HL-60/S4 (cell line): Measurements from ENCODE around the gene PNMA6F.

Experiments used
- in situ Hi-C: fragments of 300-500 bp; cut with MboI; formaldehyde crosslinking; loops from 2 replicates; pipeline ENCODE4 v1.14.3; 2022; ENCODE audit warnings: low sequenced_read_pairs

PNMA6F gene

DNA sequence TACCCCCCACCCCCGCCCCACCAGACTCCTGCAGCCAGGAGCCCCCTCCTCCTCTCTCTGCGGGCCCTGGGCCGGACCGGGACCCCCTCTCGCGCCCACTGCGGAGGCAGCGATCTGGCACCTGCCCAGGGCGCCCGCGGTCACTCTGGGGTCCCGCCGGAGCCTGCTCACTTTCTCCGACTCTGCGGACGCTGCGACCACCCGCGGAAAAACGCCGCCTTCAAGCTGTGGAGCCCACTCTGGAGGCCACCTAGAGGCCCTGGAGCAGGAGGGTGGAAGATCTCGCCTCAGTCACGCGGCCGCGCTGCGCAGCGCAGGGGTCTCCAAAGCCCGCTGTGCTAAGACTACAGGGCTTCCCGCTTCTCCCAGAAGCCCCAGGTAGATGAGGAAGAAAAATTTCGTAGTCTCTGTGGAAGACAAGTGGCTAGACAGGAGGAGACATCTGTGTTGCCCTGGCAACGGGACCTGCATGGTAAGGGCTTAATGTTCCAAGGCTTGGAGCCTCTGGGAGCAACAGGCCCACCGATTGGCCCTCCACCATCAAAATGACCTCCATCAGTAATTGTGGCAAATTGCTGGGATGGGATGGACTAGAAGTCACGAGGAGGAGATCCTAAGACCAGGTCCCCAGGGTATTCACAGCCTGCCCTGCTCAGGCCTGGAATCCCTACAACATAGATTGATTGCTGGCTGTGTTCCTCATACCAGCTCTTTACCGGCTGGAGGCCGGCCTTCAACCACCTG is at the start of gene PNMA6F:
Gene PNMA6F (minus strand): TSS at position 387 of the 744 bp plus-strand sequence. CDS start 1,093 bp downstream, outside the sequence.
- in situ Hi-C loops = no loop called here

DNA sequence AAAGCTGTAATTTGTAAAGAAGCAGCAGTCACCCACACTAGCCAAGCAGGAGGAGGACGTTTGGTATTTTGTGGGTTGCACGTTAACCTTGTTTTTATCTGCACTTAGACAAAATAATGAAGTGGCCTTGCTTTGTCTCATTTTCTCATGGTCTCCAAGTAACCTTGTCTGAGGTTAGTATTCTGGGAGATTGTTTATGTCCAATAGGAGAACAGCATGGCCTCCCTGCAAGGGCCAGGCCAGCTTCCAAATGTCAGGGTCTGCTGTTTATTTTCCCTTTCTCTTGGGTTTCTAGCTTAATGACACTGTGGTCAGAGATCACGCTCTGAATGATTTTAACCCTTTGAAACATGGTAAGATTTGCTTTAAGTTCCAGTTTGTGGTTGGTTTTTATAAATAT is 49.7 kb upstream of the PNMA6F start:
- in situ Hi-C loops = no loop called here

- in situ Hi-C loops = no loop called here
Measured at GRCh38 chrX:153370293-153371055, 48.9 kb upstream of the PNMA6F start.

GRCh38 chrX:153366878-153367538 is 45.4 kb upstream of the PNMA6F start:
- in situ Hi-C loops = no loop called here

DNA sequence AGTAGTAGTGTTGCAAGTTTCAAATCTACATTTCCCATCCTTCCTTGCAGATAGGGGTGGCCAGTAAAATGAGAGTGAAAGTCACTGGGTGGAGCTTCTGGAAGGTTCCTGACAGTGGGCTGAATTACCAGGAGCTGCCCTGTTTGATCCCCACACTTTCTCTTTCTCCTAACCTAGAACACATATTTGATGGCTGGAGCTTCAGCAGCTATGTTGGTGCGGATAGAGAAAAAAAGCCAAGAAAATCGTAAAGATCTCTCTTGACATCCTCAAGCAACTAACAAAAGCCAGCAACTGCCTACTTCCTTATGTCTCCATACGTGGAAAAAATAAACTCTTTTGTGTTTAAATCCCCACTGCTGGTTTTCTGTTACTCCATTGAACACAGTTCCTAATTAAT is 44.6 kb upstream of the PNMA6F start:
- in situ Hi-C loops = no loop called here

- in situ Hi-C loops = no loop called here
Measured at GRCh38 chrX:153365670-153366069, 44.1 kb upstream of the PNMA6F start.

- in situ Hi-C loops = no loop called here
Measured at GRCh38 chrX:153361781-153362397, 40.3 kb upstream of the PNMA6F start.

DNA sequence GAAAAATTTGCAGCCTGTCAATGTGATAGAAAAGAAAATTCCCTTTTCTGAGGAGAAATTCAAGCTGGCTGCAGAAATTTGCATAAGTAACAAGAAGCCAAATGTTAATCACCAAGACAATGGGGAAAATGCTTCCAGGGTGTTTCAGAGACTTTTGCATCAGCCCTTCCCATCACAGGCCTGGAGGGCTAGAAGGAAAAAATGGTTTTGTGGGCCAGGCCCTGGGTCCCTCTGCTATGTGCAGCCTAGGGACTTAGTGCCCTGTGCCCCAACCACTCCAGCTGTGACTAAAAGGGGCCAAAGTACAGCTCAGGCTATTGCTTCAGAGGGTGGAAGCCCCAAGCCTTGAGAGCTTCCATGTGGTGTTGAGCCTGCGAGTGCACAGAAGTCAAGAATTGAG is 36.3 kb upstream of the PNMA6F start:
- in situ Hi-C loops = no loop called here

- in situ Hi-C loops = no loop called here
Measured at GRCh38 chrX:153353416-153353815, 31.8 kb upstream of the PNMA6F start.

GRCh38 chrX:153352858-153353257 is 31.3 kb upstream of the PNMA6F start:
- in situ Hi-C loops = no loop called here

DNA sequence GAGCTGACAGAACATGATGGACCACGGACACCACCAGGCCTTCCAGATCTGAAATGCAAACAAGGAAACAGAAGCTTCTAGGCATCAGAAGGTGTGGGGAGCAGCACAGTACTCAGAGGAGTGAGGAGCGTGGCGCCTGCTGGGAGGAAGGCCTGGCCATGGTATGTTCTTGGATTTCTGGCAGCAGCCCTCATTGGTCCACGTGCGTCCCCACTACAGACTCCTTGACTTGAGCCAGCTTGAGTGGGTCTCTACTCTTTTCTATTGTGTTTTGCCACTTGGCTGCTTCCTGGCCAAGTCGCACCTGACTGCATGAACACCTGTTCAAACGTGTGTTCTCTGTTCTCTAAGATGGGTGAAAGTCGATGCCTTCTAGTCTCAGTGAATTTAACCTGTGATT is 30.4 kb upstream of the PNMA6F start:
- in situ Hi-C loops = no loop called here

DNA sequence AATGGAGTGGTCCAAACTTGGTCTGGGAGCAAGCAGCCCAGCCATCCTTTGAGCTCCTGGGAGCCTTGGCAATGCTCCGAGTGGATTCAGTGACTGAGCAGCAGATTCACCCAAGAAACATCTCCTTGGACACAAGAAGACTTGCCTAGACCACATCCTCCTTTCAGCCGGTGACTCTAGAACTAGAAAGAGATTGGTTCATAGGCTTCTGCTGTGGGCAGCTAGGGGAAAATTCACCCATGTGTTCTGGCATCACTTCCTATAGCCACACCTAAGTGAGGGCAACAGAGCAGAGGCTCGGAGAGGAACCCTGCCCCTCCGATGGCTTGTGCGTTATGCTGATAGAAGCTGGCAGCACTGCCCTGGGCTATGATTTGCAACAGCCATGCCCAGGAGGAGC is 28.4 kb upstream of the PNMA6F start:
- in situ Hi-C loops = no loop called here

GRCh38 chrX:153348421-153348820 is 26.9 kb upstream of the PNMA6F start:
- in situ Hi-C loops = no loop called here

DNA sequence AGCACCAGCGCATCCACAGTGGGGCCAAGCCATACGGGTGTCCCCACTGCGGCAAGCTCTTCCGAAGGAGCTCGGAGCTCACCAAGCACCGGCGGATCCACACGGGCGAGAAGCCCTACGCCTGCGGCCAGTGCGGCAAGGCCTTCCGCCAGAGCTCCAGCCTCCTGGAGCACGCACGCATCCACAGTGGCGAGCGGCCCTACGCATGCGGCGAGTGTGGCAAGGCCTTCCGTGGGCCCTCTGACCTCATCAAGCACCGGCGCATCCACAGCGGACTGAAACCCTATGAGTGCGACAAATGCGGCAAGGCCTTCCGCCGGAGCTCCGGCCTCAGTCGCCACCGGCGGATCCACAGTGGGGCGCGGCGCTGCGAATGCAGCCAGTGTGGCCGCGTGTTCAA is 26.0 kb upstream of the PNMA6F start:
- in situ Hi-C loops = no loop called here

DNA sequence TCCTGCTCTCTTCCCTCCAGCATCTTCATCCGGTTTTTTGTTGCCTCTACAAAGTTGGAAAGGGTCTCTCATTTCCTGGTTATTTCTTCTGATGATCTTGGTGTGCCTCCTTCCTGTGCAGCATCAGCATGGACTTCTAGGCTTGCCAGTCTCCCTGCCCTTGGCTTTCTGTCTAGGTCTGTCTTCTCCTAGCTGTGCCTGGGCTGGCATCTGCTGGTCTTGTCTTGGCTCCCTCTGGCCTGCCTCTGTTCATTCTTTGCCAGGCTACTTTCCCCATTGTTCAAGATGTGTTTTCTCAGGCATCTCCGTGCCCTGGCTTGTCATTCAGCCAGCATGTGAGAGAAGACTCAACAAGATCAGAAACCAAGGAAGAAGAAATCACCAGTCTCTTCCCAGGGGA is 22.1 kb upstream of the PNMA6F start:
- in situ Hi-C loops = no loop called here

- in situ Hi-C loops = no loop called here
Measured at GRCh38 chrX:153342762-153343558, 21.4 kb upstream of the PNMA6F start.

GRCh38 chrX:153340111-153340510 is 18.5 kb upstream of the PNMA6F start:
- in situ Hi-C loops = no loop called here

DNA sequence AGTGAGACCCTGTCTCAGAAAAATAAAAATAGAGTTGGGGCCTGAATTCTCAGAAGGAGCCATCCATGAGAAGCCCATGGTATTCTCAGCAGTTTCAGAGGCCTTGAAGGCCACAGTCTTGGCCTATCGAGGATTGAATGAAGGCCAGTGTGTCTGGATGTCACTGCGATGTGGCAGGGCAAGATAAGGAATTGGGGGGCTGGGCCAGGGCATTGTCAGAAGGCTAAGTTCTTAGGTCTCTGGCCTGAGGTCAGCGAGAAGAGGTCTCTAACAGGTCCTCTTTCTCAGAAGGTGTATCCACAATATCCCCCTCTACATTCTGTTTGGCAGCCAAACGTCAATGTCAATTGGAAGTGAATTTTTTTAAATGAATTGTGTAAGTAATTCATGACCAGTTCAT is 18.1 kb upstream of the PNMA6F start:
- in situ Hi-C loops = no loop called here

DNA sequence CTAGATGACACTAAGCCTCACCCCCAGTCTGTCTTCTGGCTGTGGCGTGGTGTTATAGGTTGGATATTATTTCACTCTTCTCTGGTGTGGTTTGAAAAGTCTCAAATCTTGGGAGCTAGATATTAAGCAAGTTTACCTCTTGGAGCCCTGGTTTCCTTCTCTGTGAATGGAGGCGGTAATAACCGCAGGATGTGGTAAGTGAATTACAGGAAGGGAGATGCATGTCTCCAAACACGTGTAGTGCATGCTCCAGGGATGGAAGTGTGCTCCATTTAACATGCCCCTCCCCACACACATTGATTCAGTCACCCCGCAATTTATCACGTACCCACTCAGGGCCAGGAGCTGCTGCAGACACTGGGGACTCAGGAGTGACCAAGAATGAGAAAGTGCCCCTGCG is 17.3 kb upstream of the PNMA6F start:
- in situ Hi-C loops = no loop called here

- in situ Hi-C loops = no loop called here
Measured at GRCh38 chrX:153336988-153337387, 15.4 kb upstream of the PNMA6F start.
